ENCODE data around the gene EHF.
"Not testable (repeated sequence)": the region's sequence is repeated elsewhere in the genome, so short reads cannot be mapped to it uniquely, and the experiment has no call there.

Gene EHF

DNA sequence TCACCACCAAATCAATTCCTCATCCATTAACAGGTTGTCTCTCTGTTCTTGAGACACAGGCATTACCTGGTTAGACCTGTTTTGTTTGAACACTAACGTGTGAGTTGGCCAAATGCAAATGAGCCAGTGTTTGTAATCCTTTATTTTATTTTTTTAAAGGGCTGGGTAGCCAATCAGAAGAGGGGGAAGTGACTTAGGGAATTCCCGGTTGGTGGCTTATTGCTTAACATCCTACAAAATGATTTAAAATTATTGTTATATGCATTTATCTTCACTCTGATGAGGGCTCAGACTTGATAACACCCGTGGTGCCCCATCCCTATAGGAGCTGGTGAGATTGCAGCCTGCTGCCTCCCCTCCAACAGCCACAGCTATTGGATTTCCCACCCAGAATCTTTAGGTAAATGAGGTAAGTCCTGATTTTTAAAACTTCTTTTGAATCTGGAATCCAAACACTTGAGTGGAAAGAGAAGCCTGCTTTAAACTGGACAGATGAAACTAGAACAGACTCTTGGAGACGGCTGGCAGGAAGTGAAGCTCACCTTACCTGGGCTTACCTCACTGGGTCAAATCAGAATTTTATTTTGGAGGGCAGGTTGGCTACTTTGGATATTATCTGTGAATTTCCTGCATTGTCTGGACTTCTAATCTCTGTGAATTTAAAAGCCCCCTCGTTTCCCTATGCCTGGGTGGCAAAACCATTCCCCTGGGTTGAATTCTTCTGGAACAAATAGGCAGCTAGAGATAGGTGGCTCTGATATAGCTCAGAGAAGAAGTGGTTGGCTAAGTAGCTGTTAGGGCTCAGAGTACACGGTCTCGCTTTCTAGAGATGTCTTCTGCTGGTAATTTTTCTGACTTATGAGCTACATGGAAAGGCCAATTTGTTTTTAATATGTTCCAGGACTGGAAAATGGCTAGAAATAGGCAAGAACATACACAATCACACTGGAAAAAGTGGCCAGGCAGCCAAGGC is at the start of gene EHF:
Gene EHF, plus strand, starts transcription at position 274 of the 973 bp plus-strand sequence. CDS start 21,538 bp downstream, outside the sequence.
- no peak for DNase-seq

DNA sequence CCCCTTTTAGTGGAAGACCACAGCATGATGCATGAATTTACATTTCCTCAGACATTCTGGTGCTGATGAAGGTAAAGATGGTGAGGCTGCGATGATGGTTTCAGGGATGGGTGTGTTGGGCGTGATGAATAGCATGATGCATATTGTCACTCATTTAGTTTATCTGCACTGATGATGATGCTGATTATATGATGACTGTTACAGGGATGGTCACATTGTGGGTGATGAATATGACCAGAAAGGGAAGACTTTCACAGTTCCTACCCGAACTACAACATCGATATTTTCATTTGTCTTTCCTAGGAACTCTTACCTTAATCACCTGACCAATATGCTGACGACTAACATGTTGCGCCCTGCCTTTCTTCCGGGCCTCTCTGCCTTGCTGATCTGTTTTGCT is 47.4 kb upstream of the EHF start:
- no peak for DNase-seq

DNA sequence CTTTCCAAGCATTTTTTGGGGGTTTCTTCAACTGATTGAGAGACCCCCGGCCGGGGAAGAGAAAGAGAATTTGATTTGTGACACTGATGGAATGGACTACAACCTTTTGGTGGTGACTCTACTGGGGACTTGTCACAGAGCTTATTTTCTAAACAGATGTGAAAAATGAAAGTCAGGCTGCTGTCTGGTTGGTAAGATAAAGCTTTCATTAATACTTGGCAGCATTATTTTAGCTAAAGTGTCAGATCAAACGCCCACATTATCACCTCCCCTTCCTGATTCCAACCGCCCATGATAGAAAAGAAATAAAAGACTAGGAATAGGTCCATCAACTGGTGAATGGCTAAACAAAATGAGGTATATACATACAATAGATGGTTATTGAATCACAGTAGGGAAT is 45.6 kb upstream of the EHF start:
- no peak for DNase-seq

DNA sequence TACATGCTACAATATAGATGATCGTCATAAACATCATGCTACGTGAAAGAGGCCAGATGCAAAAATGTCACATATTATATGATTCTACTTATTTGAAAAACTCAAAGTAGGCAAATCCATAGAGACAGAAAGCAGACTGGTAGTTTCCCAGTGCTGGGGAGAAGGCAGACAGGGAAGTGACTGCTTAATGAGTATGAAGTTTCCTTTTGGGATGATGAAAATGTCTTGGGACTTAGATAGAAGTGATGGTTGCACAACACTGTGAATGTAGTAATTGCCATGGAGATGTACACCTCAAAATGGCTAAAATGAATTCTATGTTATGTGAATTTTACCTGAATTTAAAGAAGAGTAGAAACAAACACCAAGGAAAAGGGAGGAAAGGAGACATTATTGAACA is 45.2 kb upstream of the EHF start:
- no peak for DNase-seq

DNA sequence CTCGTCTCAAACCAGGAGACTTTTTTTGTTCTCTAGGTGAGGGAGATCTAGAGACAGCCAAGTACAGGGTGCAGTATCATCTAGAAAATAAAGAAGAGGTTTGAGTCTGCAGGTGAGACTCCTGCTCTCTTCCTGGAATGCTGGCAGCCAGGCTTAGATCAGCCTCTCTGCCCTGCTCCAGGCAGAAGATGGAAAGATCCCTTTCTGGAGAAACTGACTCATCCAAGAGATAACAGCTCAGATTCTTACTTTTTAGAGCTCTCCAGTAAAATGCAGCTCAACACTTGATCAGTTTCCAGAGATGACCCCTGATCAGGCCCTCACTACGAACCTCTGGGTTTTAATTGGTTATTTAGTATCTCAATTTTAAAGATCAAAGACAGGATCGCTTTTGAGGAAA is 44.6 kb upstream of the EHF start:
- no peak for DNase-seq

DNA sequence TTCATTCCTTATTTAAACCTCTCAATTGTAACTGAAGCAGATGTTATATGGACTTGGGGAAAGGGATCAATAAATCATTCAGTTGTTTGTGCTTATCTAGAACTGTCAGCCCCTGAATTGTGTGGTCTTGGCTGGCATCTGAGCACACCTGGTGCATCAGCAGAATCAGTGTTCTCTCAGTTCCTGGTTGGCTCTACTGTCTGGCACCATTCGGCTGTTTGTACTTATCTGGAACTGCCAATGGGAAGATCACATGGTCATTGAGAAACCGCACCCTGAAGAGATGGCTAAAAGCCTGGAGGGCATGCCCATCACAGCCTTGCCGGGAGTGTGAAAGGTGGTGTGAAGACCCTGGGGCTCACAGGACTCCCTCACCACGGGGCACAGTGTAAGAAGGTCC is 37.1 kb upstream of the EHF start:
- no peak for DNase-seq

DNA sequence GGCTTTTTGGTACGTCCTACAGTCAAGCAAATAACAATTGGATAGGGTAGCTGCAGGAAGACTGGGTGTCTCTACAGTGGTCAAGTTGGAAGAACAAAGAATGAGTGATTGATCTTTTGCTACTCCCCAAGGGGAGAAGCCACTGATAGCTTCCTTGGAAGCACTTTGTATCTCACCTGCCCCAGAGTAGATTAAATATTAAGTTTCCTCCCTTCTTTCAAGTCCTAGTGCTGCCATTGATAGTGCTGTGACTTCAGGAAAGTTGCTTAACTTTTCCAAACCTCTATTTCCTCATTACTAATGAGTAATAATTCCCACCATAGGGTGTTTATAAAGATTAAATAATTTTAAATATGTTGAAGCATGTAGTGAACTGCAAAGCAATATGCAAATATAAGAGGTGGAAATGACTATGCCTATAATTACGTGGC is 35.6 kb upstream of the EHF start:
- DNase-seq: no peak

DNA sequence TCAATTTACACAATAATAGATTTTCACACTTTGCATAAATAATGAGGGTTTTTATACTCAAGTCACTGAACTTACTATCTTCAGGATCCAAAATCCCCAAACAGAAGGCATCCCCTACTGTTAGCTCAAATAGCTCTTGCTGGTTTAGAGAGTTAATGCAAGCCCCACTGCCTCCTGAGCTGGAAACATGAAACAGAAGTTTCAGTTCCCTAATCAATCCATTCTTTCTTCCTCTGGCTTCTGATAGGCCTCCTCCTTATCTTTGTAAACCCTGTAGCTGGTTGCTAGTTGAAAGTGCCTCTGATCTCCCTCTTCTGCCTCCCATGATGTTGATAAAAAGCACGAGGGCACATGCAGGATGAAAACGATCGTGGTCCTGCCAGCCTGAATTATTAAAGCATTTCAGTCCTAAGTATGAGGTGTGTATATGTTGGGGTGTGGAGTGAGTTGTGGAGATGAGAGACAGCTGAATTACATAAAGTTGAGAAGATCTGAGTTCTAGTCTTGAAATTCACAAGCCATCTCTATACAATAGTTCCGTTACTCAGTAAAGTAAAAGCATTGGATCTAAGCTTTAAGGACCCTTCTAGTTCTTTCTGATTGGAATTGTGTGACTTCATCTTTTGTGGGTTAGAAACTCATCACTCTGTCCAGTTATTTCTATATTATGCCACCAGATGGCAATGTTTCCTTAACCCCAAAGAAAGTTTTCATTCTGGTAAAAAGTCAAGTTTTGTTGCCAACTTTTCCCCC is 35.0 kb upstream of the EHF start:
- peak; percentile 74 for DNase-seq

DNA sequence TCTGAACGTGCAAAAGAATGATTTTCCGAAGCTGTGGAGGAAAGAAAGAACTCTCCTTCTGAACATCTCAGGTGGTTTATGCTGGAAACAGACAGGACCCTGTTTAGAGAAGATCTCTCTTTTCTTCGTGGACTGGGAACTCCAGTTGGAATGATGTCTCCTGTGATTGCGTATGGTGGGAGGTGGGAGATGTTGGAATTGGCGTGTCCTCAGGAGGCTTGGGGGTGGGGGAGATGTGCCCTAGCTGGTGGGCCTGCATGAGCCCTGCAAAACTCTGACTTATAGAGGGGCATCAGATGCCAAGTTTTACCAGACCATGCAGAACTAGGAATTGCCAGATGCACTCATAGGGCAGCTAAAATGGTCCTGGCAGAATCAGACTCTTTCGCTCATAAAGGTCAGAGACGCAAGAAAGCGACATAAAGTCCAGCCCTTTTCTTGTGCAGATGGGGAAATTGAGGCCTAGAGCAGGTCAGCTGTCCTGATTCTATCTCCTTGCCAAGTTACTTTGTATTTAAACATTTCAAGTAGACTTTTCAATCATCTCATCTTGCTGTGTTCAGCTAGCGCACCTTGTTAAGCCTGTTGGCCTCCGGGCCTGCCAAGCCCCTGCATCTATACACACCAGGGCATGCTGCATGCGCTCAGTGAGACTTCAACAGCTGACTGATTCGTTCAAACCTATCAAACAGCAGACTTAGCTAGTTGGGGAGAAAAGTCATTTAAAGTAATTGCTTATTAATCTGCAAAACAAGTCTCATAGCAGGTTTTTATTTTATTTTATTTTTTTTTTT is 34.2 kb upstream of the EHF start:
- DNase-seq: no peak

DNA sequence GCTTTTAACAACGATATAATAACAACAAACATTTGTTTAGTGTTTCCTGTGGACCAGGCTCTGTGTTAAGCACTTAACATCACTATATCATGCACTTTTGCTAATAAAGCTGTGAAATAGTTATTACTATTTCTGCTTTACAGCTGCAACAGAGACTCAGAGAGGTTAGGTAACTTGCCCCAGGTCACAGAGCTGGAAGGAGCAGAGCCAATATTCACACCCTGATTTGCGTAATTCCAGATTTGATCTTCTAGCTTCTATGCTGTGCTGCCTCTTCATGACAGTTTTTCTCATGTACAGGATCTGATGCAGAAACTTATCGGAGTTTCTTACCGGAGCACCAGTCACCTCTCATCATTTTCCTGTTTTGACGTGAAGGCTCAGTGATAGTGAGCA is 33.6 kb upstream of the EHF start:
- DNase-seq: no peak

DNA sequence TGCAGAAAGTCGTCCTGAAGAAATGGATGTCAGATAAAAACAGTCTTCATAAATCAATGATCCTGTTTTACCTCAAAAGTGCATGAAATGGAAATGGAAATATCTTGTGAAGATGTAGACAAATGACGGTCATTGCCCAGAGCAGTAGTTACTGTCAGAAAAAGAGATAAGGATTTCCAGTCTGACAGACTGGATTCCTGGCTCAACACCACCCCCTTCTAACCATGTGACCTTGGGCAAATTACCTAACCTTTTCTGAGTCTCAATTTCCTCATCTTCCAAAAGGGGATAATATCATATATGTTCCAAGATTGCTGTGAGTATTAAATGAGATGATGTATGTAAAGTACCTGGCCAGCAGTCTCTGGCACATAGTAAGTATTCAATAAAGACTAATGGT is 32.9 kb upstream of the EHF start:
- DNase-seq: no peak

DNA sequence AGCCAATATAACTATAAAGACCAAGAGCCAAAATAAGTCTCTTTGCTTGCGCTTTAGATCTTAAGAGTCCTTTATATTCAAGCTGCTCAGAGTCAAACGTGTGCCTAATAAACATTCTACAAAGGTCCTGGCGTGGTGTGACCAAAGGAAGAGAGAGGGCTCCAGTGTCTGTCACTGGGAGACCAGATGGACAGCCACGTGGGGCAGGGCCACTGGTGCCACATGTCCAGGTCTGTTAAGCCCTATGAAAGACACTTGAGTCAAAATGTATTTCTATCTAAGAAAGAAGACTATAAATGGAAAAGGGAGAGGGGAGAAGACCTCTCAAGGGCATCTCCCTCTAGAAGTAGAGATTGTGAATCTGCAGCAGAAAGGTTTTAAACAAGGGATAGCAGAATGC is 32.2 kb upstream of the EHF start:
- no peak for DNase-seq

DNA sequence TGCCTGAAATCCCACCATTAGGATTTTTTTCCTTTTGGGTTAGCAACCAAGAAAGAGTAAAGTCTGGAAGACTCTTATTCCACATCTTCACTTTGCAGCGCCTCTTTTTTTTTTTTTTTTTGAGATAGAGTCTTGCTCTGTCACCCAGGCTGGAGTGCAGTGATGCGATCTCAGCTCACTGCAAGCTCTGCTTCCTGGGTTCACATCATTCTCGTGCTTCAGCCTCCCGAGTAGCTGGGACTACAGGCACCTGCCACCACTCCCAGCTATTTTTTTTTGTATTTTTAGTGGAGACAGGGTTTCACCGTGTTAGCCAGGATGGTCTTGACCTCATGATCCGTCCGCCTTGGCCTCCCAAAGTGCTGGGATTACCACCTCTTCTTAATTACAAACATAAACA is 31.7 kb upstream of the EHF start:
- not testable (repeated sequence) for DNase-seq

DNA sequence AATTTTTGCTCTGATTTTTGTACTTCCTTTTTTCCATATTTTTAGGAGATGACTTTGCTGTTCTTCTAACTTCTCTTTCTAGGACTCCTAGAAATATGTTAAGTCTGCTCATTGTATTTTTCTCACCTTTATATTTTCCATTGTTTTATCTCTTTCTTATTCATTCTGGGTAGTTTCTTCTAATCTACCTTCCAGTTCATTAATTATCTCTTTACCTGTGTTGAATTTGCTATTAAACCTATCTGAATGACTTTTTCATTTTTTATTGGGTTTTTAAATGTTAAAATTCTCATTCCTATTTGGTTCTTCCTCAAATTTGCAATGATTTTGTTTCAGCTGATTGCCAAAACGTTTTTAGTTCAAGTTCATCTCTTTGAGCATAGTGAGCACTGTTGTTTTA is 27.8 kb upstream of the EHF start:
- DNase-seq: no peak

DNA sequence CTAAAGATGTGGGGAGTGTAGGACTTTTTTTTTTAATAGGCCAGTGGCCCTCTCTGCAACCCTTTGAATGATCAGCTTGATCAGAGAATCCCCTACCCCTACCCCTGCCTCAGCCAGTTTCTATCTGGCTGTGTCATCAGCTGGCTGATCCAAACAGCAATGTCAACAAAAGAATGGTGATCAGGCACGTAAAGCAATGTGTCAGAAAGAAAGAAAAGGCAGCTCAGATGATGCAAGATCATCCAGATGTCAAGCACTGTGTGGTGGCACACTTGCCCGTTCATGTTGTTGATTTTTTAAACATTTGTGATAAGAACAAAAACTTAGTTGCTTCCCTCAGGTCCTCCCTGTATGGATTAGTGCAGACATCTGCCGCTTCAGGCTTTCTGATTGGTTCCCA is 26.3 kb upstream of the EHF start:
- no peak for DNase-seq

DNA sequence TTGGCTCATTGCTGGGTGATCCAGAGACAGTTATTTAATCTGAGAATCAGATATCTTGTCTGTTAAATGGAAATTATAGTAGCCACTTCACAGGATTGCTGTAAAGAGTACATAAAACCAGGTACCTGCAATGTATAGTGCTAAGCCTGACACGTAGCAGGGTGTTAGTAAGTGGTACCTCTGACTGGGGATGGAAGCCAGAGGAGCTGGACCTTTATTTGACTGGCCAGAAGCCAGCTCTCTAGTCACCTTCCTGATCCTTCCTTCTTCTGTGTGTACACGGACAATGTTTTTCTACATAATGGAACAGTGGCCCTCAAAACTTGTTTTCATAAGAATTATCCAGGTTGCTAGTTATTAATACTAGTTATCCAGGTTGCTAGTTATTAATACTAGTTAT is 25.5 kb upstream of the EHF start:
- DNase-seq: no peak

DNA sequence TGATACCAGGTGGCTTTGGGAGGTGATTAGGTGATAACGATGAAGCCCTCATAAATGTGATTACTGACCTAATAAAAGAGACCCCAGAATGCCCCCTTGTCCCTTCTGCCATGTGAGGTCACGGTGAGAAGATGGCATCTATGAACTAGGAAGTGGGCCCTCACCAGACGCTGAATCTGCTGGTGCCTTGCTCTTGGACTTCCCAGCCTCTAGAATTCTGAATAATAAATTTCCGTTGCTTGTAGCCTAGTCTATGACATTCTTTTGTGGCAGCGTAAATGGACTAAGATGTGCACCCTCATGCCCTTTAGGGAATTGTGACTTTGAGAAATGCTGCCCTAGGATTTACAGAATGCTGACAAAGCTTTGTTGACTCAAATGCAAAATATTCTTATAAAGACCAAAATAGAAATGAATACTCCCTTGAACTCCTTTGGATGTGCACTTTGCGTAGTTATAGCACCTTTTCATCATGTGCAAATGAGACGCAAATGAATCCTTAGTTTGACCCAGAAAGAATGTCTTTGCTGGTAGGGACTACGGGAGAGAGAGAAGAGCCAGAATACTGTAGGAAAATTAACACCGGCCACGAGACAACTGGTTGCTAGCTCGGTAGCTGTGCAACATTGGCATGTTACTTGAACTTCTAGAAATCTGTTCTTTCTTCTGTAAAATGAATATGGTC is 24.8 kb upstream of the EHF start:
- no peak for DNase-seq

DNA sequence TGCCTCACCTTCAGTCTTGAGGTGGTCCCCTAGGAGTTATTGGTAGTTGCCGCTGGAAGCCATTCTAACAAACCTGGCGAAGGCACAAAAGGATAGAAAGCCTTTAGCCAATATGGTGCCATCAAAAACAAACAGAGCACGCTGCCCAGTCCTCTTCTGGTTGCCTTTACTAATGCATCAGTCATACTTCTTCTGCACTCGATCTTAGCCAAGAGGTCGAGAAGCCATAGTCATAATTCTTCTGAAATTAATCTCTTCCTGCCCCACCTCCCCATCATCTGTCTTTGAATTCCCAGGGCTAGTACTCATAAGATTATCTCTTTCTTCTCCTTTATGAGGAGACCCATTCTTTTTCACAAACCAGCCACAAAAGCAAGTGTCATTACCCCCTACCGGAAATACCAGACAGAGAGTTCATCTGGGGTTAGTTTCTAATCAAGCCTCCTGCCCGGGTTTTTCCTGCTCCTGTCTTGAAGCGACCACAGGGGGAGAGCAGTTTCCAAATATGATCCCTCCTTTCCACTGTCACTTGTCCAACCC is 21.4 kb upstream of the EHF start:
- DNase-seq: no peak

DNA sequence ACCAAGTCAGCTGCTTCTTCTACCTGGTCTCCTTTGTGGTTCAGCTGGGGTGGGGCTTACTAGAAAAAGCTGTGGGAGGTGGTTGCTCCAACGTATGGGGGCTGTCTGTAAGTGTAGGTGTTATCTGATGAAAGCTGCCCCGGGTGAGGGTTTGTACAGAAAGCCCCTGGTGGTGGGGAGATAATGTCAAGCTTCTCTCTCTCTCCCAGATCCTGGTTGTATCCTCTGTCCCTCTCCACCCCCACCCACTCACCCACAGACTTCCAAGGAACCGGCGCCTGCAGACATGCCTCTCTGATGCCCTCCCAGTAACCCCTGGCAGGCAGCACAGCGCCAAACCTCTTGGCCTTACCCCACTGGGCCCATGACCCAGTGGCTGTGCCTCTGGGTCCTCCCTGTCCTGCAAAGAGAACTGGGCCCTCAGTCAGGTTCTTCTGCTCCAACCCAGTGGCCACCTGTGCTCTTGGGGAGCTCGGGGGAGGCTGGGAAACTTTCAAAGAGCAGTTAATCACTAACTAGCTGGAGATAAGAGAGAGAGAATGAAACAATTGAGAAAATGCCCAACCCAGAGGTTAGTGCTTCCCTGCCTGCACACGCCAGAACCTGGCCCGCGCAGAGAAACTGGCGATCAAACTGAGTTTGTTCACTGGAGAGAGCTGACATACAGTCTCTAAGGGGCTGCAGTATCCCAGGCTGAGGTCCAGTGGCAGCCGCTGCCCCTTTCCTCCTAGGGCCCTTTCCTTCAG is 20.4 kb upstream of the EHF start:
- DNase-seq: no peak

DNA sequence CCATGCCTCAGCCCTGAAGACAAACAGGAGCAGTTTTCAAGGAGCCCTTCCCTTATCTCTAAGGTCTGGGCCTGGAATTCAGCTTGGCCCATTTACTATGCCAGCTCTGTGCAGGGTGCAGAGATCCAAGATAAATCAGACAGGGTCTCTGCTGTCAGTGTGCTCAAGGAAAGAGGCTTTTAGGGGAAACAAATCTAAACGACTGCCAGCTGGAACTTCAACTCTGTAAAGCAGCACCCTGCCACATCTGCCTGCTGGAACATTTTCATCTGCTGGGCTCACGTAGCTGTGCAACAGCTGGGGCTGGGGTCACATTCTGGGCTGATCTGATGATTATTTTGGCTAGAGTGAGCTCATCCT is 19.8 kb upstream of the EHF start:
- DNase-seq: no peak

DNA sequence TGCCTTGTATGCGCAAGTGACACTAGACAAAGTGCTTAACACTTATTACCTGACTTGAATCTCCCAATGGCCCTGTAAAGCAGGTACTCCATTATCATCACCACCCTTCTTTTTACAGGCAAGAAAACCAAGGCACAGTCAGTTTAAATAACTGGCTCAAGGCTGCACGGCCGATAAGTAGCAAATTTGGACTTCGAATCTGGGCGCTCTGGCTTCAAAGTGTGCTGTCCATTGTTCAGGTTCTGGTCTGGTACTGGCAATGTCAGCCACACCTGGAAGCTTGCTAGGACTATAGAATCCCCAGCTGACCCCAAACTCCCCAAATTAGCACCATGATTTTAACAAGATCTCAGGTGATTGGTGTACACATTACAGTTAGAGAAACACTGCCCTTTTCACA is 19.3 kb upstream of the EHF start:
- no peak for DNase-seq

DNA sequence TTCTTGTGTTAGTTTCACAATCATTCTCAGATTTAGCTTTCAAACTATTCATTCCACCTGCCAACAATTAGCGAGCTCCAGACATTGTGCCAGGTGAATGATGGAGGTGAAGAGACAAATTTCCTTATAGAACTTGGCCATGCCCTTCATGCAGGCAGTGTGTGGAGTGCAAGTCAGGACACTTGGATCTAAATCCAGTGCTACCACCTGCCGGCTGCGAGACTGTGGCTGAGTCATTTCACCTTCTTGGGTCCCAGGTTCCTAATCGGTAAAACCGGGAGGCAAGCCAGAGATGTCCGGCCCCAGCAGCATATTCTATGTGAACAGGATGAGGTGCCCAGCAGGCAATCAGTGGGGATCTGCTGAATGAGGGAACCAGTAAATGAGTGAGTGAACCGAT is 18.6 kb upstream of the EHF start:
- no peak for DNase-seq
